ENCODE measurements around the gene RGS11. TPM values are rescaled to one million over a fixed set of nuclear protein-coding genes. Genes with fewer than 3 reads are reported as not detected.

The RGS11 gene
- polyA plus RNA-seq, 1 donor (not counting 4 experiments of a cell fraction or from before 2014, with no cell fraction given), result not detected

DNA sequence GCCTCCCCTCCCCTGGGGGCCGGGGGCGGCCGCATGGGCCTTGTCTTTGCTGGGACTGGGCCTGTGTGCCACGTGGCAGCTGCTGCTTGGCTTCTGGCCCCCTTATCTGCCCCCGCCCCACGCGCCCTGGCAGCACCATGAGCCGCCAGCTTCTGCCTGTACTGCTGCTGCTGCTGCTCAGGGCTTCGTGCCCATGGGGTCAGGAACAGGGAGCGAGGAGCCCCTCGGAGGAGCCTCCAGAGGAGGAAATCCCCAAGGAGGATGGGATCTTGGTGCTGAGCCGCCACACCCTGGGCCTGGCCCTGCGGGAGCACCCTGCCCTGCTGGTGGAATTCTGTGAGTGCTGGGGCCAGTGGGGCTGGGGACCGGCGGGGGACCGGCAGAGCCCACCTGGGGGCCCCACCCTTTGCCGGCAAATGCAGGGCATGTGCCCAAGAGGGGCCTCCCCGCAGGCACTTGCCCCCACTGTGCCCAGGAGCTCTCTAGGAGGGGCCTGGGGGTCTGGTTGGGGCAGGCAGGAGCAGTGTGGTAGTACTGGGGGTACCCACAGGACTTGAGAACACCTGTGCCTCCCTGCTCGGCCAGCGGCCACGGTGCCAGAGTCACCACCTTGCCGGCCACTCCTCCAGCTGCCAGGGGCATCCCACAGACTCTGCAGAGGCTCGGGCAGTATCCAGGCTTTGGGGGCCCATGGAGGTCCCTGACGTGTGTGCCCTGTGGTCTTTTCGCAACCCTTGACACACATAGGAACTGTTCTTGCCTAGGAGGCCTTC, 7.5 kb upstream of the RGS11 start, which contains the start of gene PDIA2:
Gene PDIA2, plus strand, starts transcription at position 132 of the 773 bp plus-strand sequence. Its CDS starts 6 bp downstream, at position 138.
- no peaks in the 10 kb centered on the region for H3K9me3 ChIP-seq (ENCODE audit: control insufficient read depth, low read depth, low read length)
- H3K9me1 ChIP-seq (ENCODE audit: control insufficient read depth, extremely low read depth, insufficient read depth, low read length), result no peaks in the 10 kb centered on the region
- no peak within 1 kb of the TSS for H3K4me2 ChIP-seq (ENCODE audit: control insufficient read depth, extremely low read depth, insufficient read depth, low read depth, low read length)
- FAIRE-seq (no peak), DNase-seq (ENCODE audit: low read depth, low spot score) (no peak)
- H4K20me1 ChIP-seq (ENCODE audit: control insufficient read depth, extremely low read depth, insufficient read depth, low read length), result no peaks in the 10 kb centered on the region
- H3K4me3 ChIP-seq (ENCODE audit: control insufficient read depth in 2 of 3, extremely low read depth in 1 of 3, insufficient read depth in 2 of 3, low read depth in 1 of 3, low read length in 3 of 3), result no peak within 1 kb of the TSS
- H3K79me2 ChIP-seq (ENCODE audit: control insufficient read depth, insufficient read depth, low read length), result no peaks in the 10 kb centered on the region
- H3K4me1 ChIP-seq (ENCODE audit: control insufficient read depth, extremely low read depth, insufficient read depth, low read length), result no peaks in the 10 kb centered on the region
- H3K36me3 ChIP-seq (ENCODE audit: control insufficient read depth in 2 of 2, extremely low read depth in 1 of 2, insufficient read depth in 2 of 2, low read length in 2 of 2), result peaks cover 1 to 8% of the 10 kb centered on the region in 2 experiments
- dilution Hi-C loops (cut with MboI; ENCODE audit: extremely low pct_ligation_motif_present, low sequenced_read_pairs), result no loop called here
- TF ChIP-seq, protein P1, sequence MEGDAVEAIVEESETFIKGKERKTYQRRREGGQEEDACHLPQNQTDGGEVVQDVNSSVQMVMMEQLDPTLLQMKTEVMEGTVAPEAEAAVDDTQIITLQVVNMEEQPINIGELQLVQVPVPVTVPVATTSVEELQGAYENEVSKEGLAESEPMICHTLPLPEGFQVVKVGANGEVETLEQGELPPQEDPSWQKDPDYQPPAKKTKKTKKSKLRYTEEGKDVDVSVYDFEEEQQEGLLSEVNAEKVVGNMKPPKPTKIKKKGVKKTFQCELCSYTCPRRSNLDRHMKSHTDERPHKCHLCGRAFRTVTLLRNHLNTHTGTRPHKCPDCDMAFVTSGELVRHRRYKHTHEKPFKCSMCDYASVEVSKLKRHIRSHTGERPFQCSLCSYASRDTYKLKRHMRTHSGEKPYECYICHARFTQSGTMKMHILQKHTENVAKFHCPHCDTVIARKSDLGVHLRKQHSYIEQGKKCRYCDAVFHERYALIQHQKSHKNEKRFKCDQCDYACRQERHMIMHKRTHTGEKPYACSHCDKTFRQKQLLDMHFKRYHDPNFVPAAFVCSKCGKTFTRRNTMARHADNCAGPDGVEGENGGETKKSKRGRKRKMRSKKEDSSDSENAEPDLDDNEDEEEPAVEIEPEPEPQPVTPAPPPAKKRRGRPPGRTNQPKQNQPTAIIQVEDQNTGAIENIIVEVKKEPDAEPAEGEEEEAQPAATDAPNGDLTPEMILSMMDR (optimal IDR thresholded peaks at IDR 0.05 in 1 of 3, IDR thresholded peaks at IDR 0.05 in 1 of 3, conservative IDR thresholded peaks at IDR 0.05 in 1 of 3; ENCODE audit: extremely low read depth in 1 of 3, insufficient read depth in 2 of 3, low read length in 3 of 3), result no peak
- TF ChIP-seq EZH2 (IDR thresholded peaks at IDR 0.05; ENCODE audit: low read length), result no peak
- peaks cover 47% of the 10 kb centered on the region for H3K27me3 ChIP-seq (ENCODE audit: control insufficient read depth, extremely low read depth, insufficient read depth, low read length)
- no peak within 1 kb of the TSS for H3K27ac ChIP-seq (ENCODE audit: control insufficient read depth, insufficient read depth, low read length)
- H2AFZ ChIP-seq (ENCODE audit: control insufficient read depth, low read length), result no peak within 1 kb of the TSS
- H3K9ac ChIP-seq (ENCODE audit: control insufficient read depth, extremely low read depth, insufficient read depth, low read length), result no peak within 1 kb of the TSS

DNA sequence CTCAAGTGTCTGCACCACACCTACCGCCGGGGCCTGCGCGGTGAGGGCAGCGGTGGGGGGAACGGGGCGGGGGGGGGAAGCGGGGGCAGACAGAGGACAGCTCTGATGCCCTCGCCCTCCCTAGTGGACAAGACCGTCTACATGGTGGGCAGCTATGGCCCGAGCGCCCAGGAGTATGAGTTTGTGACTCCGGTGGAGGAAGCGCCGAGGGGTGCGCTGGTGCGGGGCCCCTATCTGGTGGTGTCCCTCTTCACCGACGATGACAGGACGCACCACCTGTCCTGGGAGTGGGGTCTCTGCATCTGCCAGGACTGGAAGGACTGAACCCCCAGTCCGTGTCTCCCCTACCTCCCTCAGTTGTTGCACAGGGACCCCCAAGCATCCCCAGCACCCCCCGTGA, 6.7 kb upstream of the RGS11 start:
- Histone ChIP-seq H3K27ac (ENCODE audit: control insufficient read depth, insufficient read depth, low read length) (no peak overlapping the region), H3K36me3 (ENCODE audit: control insufficient read depth in 2 of 2, extremely low read depth in 1 of 2, insufficient read depth in 2 of 2, low read length in 2 of 2) (peaks cover 0 to 2% of the 10 kb centered on the region in 2 experiments), H3K9me3 (ENCODE audit: control insufficient read depth, low read depth, low read length) (no peaks in the 10 kb centered on the region), H2AFZ (ENCODE audit: control insufficient read depth, low read length) (no peak overlapping the region), H3K79me2 (ENCODE audit: control insufficient read depth, insufficient read depth, low read length) (no peaks in the 10 kb centered on the region), H3K9ac (ENCODE audit: control insufficient read depth, extremely low read depth, insufficient read depth, low read length) (no peak overlapping the region), H3K4me3 (ENCODE audit: control insufficient read depth in 2 of 3, extremely low read depth in 1 of 3, insufficient read depth in 2 of 3, low read depth in 1 of 3, low read length in 3 of 3) (no peak overlapping the region), H3K27me3 (ENCODE audit: control insufficient read depth, extremely low read depth, insufficient read depth, low read length) (peaks cover 47% of the 10 kb centered on the region), H3K4me2 (ENCODE audit: control insufficient read depth, extremely low read depth, insufficient read depth, low read depth, low read length) (no peak overlapping the region), H3K9me1 (ENCODE audit: control insufficient read depth, extremely low read depth, insufficient read depth, low read length) (no peaks in the 10 kb centered on the region), H4K20me1 (ENCODE audit: control insufficient read depth, extremely low read depth, insufficient read depth, low read length) (no peaks in the 10 kb centered on the region), H3K4me1 (ENCODE audit: control insufficient read depth, extremely low read depth, insufficient read depth, low read length) (no peaks in the 10 kb centered on the region)
- DNase-seq (ENCODE audit: low read depth, low spot score), result no peak
- dilution Hi-C loops (cut with MboI; ENCODE audit: extremely low pct_ligation_motif_present, low sequenced_read_pairs), result no loop called here
- FAIRE-seq, result no peak
- peak; percentile 5 for TF ChIP-seq EZH2 (IDR thresholded peaks at IDR 0.05; ENCODE audit: low read length)
- TF ChIP-seq, protein P1 (optimal IDR thresholded peaks at IDR 0.05 in 1 of 3, IDR thresholded peaks at IDR 0.05 in 1 of 3, conservative IDR thresholded peaks at IDR 0.05 in 1 of 3; ENCODE audit: extremely low read depth in 1 of 3, insufficient read depth in 2 of 3, low read length in 3 of 3), result no peak
